VCaP (cell line): ENCODE data around the gene KLHL6.

ENCODE experiments used
- H3K27ac ChIP-seq: fragments of 450-650 bp; 2 replicates; pipeline ENCODE4 v1.5.1; 2017
- TF ChIP-seq, protein P1 (sequence below): fragments of 450-650 bp; conservative IDR thresholded peaks from 2 replicates; pipeline ENCODE4 v1.5.1; 2017; ENCODE audit warnings: mild to moderate bottlenecking, moderate library complexity

KLHL6 gene

DNA sequence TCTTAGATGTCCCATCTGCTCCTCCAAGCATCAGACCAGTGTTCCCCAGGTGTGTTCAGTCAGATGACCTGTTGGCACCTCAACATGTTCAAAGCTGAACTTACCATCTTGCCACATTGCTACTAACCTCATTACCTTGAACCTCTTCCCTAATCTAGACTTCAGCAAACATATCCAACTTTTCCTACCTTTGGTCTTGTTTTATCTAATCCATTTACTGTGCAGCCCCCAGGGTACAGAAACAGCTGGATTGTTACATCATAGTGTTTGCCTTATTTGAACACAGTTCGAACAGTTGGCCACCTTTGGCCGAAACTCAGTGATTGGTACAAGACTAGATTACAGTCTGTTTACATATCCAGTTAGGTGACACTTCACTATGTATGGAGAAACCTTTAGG lies 91.0 kb downstream of the KLHL6 start:
- TF ChIP-seq, protein P1, sequence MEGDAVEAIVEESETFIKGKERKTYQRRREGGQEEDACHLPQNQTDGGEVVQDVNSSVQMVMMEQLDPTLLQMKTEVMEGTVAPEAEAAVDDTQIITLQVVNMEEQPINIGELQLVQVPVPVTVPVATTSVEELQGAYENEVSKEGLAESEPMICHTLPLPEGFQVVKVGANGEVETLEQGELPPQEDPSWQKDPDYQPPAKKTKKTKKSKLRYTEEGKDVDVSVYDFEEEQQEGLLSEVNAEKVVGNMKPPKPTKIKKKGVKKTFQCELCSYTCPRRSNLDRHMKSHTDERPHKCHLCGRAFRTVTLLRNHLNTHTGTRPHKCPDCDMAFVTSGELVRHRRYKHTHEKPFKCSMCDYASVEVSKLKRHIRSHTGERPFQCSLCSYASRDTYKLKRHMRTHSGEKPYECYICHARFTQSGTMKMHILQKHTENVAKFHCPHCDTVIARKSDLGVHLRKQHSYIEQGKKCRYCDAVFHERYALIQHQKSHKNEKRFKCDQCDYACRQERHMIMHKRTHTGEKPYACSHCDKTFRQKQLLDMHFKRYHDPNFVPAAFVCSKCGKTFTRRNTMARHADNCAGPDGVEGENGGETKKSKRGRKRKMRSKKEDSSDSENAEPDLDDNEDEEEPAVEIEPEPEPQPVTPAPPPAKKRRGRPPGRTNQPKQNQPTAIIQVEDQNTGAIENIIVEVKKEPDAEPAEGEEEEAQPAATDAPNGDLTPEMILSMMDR, result no peak
- H3K27ac ChIP-seq, result no peak overlapping the region

DNA sequence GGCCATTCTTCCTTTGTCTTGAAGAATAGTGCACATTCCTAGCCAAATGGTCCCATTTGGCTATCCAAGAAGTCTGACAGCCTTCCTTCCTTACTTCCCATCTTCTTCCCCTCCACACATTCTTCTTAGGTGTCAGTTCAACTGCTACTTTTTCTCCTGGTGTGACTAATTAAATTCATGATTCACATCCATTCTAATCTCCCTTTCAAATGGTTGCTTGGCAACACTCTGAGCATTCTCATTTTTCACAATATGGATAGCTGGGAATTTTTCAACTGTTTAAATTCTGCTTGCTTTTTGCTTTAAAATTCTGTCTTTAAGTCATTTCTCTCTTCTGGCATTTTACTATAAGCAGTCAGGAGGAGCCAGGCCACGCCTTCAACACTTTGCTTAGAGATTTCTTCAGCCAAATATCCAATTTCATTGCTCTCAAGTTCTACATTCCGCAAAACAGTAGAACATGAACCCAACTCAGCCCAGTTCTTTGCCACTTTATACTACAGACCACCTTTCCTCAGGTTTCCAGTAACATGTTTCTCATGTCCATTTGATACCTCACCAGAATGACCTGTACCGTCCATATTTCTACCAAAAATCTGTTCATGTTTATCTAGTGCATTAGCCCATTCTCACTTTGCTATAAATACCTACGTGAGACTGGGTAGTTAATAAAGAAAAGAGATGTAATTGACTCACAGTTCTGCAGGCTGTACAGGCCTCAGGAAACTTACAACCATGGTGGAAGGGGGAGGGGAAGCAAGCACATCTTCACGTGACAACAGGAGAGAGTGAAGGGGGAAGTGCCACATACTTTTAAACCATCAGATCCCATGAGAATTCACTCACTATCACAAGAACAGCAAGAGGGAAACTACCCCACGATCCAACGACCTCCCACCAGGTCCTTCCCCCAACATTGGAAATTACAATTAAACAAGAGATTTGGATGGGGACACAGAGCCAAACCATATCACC lies 95.1 kb downstream of the KLHL6 start:
- H3K27ac ChIP-seq, result no peak overlapping the region
- TF ChIP-seq, protein P1, result no peak

DNA sequence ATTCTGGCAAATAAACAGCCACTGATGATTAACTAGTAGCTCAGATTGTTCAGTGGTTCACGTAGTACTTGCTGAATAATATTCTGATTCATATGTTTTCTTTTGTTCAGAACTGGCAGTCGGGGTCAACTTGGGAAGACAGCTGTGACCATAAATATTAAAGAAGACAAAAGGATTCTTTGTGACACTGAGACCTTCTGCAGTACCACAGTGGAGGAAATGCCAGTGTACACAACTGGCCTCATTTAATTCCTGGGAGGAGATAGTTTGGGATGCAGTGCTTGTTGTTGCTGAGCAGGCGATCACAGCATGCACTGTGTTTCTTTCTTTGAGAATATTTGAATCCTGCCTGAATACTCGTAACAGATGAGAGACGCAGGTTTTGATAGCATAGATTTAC lies 100.4 kb downstream of the KLHL6 start:
- H3K27ac ChIP-seq, result no peak overlapping the region
- TF ChIP-seq, protein P1, result no peak

DNA sequence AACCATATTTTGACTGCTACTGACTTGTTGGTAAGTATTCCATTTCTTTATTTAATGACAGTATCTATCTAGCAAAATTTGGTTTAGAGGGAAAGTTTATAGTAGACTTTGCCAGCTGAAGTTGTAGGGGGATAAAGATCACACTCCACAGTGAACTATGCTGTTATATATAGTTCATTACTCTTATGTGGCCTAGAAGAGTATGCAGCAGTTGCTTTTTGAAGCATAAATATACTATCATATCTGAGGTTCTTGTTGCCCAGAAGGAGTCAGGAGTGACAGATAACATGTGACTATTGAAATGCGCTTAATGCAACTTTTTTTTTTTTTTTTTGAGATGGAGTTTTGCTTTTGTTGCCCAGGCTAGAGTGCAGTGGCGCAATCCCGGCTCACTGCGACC lies 101.4 kb downstream of the KLHL6 start:
- TF ChIP-seq, protein P1, result no peak
- no peak overlapping the region for H3K27ac ChIP-seq

DNA sequence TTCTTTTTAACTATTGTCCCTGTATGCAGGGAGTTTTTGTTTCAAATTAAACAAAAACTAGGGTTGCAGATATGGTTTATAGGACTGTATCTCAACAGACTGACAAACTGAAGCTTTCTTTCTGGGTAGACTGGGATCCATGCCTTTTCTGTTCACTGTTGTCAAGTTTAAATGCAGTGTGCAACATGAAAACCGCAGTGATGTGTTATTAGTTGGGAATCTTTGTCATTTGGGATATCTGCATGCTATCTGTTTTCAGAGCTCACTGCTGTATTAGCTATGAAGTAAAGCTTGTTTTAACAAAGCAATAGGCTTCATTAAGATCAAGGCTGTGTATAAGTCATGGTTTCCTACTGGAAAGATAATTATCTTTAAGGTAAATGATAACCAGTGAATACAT lies 105.7 kb downstream of the KLHL6 start:
- no peak overlapping the region for H3K27ac ChIP-seq
- TF ChIP-seq, protein P1, result no peak

DNA sequence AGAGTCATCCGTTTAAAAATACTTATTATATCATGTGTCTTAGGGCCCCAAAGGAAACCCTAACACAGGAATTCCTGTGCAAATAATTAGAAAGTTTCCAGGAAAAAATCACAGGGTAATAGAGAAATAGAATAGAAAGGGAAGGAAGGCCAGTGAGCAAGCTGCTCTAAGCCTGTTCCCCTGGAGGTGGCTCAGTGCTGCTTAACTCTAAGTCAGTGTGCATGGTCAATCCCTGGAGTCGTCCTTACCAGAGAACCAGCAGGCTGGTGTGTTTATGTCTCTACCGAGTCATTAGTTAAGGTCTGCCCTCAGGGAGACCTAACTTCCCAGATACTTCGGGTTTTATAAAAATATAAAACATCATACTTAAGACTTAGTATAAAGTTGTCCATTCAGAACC lies 106.1 kb downstream of the KLHL6 start:
- TF ChIP-seq, protein P1, result no peak
- H3K27ac ChIP-seq, result no peak overlapping the region

DNA sequence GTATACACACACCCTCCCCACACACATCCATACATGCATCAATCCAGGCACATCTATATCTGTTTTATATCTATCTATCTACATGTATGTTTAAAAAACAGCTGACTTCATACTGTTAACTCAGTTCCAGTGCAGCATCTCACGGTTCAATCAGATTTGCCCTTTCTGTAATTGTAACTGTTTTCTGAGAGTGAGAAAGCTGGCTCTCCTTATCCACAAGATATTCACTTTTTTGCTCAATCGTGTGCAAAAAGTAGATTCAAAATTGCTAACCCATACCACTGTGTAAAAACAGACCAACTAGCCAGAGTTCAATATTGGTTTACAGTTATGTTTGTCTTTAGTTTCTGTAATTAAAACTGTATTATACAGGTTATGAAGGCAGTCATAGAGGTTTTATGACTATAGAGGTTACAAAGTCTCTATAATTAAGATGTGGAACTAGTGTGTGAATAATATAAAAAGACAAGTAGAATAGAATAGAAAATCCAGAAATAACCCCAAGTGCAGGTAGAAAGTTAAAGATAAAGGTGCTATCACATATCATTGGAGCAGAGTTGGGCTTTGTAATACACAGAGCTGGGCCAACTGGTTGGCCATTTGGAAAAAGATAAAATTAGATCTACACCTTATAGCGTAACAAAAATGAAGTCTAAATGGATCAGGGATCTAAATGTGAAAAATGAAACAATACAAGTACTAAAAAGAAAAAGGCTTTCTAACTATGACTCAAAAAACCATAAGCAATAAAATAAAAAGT lies 107.0 kb downstream of the KLHL6 start:
- TF ChIP-seq, protein P1, result no peak
- H3K27ac ChIP-seq, result peak overlapping the region; percentile 78
